MM.1S (cell line): Measurements from ENCODE around the gene RIF1.

Experiments used
- DNase-seq: peaks from one replicate; pipeline ENCODE4 v3.0.0-alpha.2; 2015
- H2AFZ ChIP-seq: fragments of 300-600 bp; sonication (generic); 2 replicates; pipeline ENCODE4 v1.6.0; 2016; ENCODE audit warnings: antibody characterized with exemption, low read length
- H3F3A ChIP-seq: fragments of 300-600 bp; sonication (generic); 2 replicates; pipeline ENCODE4 v1.6.1; 2016; ENCODE audit warnings: mild to moderate bottlenecking, antibody characterized with exemption, low read length, moderate library complexity, mixed read lengths; ENCODE audit not compliant: insufficient read depth
- H3K27ac ChIP-seq: fragments of 300-600 bp; sonication (generic); 2 replicates; pipeline ENCODE4 v1.5.1; 2016; ENCODE audit warnings: mild to moderate bottlenecking, low read length
- H3K27me3 ChIP-seq: fragments of 300-600 bp; sonication (generic); replicated peaks from 2 replicates; pipeline ENCODE4 v1.6.0; 2016; ENCODE audit warnings: low read length; ENCODE audit not compliant: insufficient read depth
- H3K36me3 ChIP-seq: fragments of 300-600 bp; sonication (generic); replicated peaks from 2 replicates; pipeline ENCODE4 v1.6.1; 2016; ENCODE audit warnings: mild to moderate bottlenecking, low read length, mixed read lengths; ENCODE audit not compliant: insufficient read depth
- H3K4me1 ChIP-seq: fragments of 300-600 bp; sonication (generic); 2 replicates; pipeline ENCODE4 v1.6.1; 2016; ENCODE audit warnings: low read length, mixed read lengths
- H3K4me2 ChIP-seq: fragments of 300-600 bp; sonication (generic); 2 replicates; pipeline ENCODE4 v1.6.0; 2016; ENCODE audit warnings: low read depth, low read length
- H3K4me3 ChIP-seq: fragments of 300-600 bp; sonication (generic); 2 replicates; pipeline ENCODE4 v1.5.1; 2016; ENCODE audit warnings: low read length, mixed read lengths
- H3K79me2 ChIP-seq: fragments of 300-600 bp; sonication (generic); 2 replicates; pipeline ENCODE4 v1.6.1; 2016; ENCODE audit warnings: mixed run types, low read length, mixed read lengths
- H3K9ac ChIP-seq: fragments of 300-600 bp; sonication (generic); 2 replicates; pipeline ENCODE4 v1.6.1; 2016; ENCODE audit warnings: low read length, mixed read lengths
- H3K9me2 ChIP-seq: fragments of 300-600 bp; sonication (generic); replicated peaks from 2 replicates; pipeline ENCODE4 v1.6.1; 2016; ENCODE audit warnings: mild to moderate bottlenecking, low read length, mixed read lengths; ENCODE audit not compliant: insufficient read depth
- H3K9me3 ChIP-seq: fragments of 300-600 bp; sonication (generic); replicated peaks from 2 replicates; pipeline ENCODE4 v1.6.1; 2016; ENCODE audit warnings: mild to moderate bottlenecking, low read length, mixed read lengths; ENCODE audit not compliant: insufficient read depth
- H4K20me1 ChIP-seq: fragments of 300-600 bp; sonication (generic); 2 replicates; pipeline ENCODE4 v1.6.1; 2016; ENCODE audit warnings: mild to moderate bottlenecking, low read length, moderate library complexity, mixed read lengths; ENCODE audit not compliant: insufficient read depth
- CTCF ChIP-seq: fragments of 300-600 bp; sonication (generic); IDR thresholded peaks from 2 replicates; pipeline ENCODE4 v1.5.1; 2016; ENCODE audit warnings: antibody characterized with exemption, low read length, mixed read lengths
- EZH2 ChIP-seq: fragments of 300-600 bp; sonication (generic); optimal IDR thresholded peaks from 2 replicates; pipeline ENCODE3; 2017; ENCODE audit warnings: low read depth, mild to moderate bottlenecking, antibody characterized with exemption, low read length, mixed read lengths
- EZH2phosphoT487 ChIP-seq: fragments of 300-600 bp; sonication (generic); IDR thresholded peaks from 2 replicates; pipeline ENCODE4 v1.6.1; 2018; ENCODE audit warnings: antibody characterized with exemption, low read length

Gene RIF1

GRCh38 chr2:151401149-151401548 is 8.6 kb upstream of the RIF1 start:
- H2AFZ ChIP-seq, result no peak overlapping the region
- H3F3A ChIP-seq, result no peaks in the 10 kb centered on the region
- H3K4me3 ChIP-seq, result no peak overlapping the region
- DNase-seq, result no peak
- no peaks in the 10 kb centered on the region for H3K27me3 ChIP-seq
- no peak overlapping the region for H3K27ac ChIP-seq
- no peak for TF ChIP-seq EZH2phosphoT487
- no peak for TF ChIP-seq EZH2
- TF ChIP-seq CTCF, result no peak
- H3K9me3 ChIP-seq, result no peaks in the 10 kb centered on the region
- H3K36me3 ChIP-seq, result no peaks in the 10 kb centered on the region
- no peaks in the 10 kb centered on the region for H3K4me1 ChIP-seq
- no peak overlapping the region for H3K9ac ChIP-seq
- H4K20me1 ChIP-seq, result no peaks in the 10 kb centered on the region
- no peaks in the 10 kb centered on the region for H3K9me2 ChIP-seq
- H3K79me2 ChIP-seq, result no peaks in the 10 kb centered on the region
- H3K4me2 ChIP-seq, result no peak overlapping the region

- no peak overlapping the region for H3K9ac ChIP-seq
- no peaks in the 10 kb centered on the region for H3F3A ChIP-seq
- TF ChIP-seq EZH2phosphoT487, result no peak
- no peak for TF ChIP-seq EZH2
- no peak for TF ChIP-seq CTCF
- H4K20me1 ChIP-seq, result no peaks in the 10 kb centered on the region
- H3K27me3 ChIP-seq, result no peaks in the 10 kb centered on the region
- no peaks in the 10 kb centered on the region for H3K9me2 ChIP-seq
- H3K4me3 ChIP-seq, result no peak overlapping the region
- no peak overlapping the region for H3K4me2 ChIP-seq
- H3K79me2 ChIP-seq, result no peaks in the 10 kb centered on the region
- H3K9me3 ChIP-seq, result no peaks in the 10 kb centered on the region
- DNase-seq, result no peak
- no peaks in the 10 kb centered on the region for H3K4me1 ChIP-seq
- H2AFZ ChIP-seq, result no peak overlapping the region
- H3K27ac ChIP-seq, result no peak overlapping the region
- no peaks in the 10 kb centered on the region for H3K36me3 ChIP-seq
These were observed 5.8 kb upstream of the RIF1 start for GRCh38 chr2:151403914-151404313.

GRCh38 chr2:151405376-151405775 is 4.3 kb upstream of the RIF1 start:
- Histone ChIP-seq H3K27me3 (no peaks in the 10 kb centered on the region), H3K27ac (no peak overlapping the region), H3K79me2 (peaks cover 7% of the 10 kb centered on the region), H2AFZ (no peak overlapping the region), H3K9me3 (no peaks in the 10 kb centered on the region), H3K9me2 (no peaks in the 10 kb centered on the region), H4K20me1 (no peaks in the 10 kb centered on the region), H3K4me2 (no peak overlapping the region), H3F3A (no peaks in the 10 kb centered on the region), H3K9ac (no peak overlapping the region; the same call in 1 of the 2 replicates), H3K4me3 (no peak overlapping the region), H3K4me1 (no peaks in the 10 kb centered on the region), H3K36me3 (no peaks in the 10 kb centered on the region)
- TF ChIP-seq CTCF (no peak), EZH2 (no peak), EZH2phosphoT487 (no peak)
- no peak for DNase-seq
